ENCODE data around the gene CAVIN2. TPM values are rescaled to one million over a fixed set of nuclear protein-coding genes. Genes with fewer than 3 reads are reported as not detected.
A peak's percentile ranks its signal among the peaks of the same experiment; 100 is the strongest.

CAVIN2 gene
- polyA plus RNA-seq, 1 of the 3 experiments (the other 2 are of a cell fraction), result 1.5 TPM

DNA sequence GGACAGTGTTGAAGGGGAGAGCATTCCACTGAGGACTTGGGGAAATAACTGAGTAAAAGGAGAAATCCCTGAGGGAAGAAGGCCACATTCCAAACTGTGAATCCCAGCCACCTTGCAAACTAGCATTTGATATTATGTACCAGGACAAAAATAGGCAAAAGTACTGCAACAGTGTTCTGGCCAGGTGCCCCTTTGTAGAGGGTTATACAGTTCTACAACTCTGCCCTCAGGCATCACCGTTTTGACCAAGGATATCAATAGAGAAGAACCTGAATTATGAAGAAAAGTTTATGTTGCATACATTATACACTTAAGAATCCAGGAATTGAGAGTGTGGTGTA is 20.6 kb upstream of the CAVIN2 start (continued):
- no peak for TF ChIP-seq JUND (IDR thresholded peaks at IDR 0.05)
- TF ChIP-seq YY1 (IDR thresholded peaks at IDR 0.05; ENCODE audit: low read depth), result no peak
- TF ChIP-seq FOSL2 (IDR thresholded peaks at IDR 0.05; ENCODE audit: borderline replicate concordance, low read depth), result no peak
- TF ChIP-seq, protein P1, sequence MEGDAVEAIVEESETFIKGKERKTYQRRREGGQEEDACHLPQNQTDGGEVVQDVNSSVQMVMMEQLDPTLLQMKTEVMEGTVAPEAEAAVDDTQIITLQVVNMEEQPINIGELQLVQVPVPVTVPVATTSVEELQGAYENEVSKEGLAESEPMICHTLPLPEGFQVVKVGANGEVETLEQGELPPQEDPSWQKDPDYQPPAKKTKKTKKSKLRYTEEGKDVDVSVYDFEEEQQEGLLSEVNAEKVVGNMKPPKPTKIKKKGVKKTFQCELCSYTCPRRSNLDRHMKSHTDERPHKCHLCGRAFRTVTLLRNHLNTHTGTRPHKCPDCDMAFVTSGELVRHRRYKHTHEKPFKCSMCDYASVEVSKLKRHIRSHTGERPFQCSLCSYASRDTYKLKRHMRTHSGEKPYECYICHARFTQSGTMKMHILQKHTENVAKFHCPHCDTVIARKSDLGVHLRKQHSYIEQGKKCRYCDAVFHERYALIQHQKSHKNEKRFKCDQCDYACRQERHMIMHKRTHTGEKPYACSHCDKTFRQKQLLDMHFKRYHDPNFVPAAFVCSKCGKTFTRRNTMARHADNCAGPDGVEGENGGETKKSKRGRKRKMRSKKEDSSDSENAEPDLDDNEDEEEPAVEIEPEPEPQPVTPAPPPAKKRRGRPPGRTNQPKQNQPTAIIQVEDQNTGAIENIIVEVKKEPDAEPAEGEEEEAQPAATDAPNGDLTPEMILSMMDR (IDR thresholded peaks at IDR 0.05), result no peak
- TF ChIP-seq GATA2 (CRISPR knock-in tag; IDR thresholded peaks at IDR 0.05), result no peak
- TF ChIP-seq, protein P2, sequence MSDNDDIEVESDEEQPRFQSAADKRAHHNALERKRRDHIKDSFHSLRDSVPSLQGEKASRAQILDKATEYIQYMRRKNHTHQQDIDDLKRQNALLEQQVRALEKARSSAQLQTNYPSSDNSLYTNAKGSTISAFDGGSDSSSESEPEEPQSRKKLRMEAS (IDR thresholded peaks at IDR 0.05; ENCODE audit: low read depth), result no peak

DNA sequence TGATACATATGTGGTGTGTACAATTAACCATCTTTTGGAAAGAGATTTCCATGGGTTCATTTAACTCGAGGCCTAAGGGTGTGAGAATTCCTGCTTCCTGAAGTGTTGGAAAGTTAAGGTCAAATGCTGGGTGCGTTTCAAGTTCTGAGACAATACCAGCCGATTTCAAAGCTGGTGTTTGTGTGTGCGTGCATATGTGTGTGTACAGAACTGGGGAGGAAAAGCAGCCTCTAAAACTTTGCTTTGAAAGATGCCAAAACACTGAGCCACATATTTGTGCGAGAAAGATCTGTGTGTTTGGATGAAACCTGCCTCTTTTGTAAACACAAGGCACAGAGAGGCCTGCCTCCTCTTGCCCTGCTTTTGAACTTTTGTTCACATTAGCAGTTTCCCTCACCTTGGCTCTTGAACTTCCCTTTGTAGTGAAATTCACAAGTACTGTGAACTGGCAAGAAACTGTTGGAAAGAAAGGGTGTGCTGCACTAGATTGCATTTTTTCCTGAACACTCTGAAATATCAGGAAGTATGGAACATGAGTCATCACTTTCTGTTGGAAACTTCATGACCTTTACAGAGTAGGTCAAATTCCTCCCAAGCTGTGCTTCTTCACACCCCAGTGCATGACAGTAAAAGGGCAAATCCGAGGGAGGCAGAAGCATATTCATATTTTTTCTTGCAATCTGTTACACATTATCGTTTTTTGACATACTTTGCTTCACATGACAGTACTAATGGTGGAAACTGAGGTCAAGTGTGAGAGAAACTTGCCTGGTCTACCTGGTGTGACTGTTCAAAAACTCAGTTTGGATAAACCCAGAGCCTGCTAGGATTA is 20.0 kb upstream of the CAVIN2 start:
- Histone ChIP-seq H3K4me1 (ENCODE audit: control insufficient read depth in 1 of 2, insufficient read depth in 2 of 2, low read depth in 1 of 2, low read length in 1 of 2) (peaks cover 0 to 17% of the 10 kb centered on the region in 2 experiments; a peak in 2 of 4 replicates), H3K27ac (ENCODE audit: low read depth in 2 of 2, low read length in 1 of 2) (peak overlapping the region; percentile 82 to 85), H3F3A (replicated peaks; ENCODE audit: insufficient read depth) (peaks cover 8% of the 10 kb centered on the region), H3K36me3 (replicated peaks in 1 of 2; ENCODE audit: control insufficient read depth in 1 of 2, insufficient read depth in 2 of 2, low read length in 1 of 2) (no peaks in the 10 kb centered on the region), H3K79me2 (ENCODE audit: insufficient read depth) (no peaks in the 10 kb centered on the region), H2AFZ (ENCODE audit: low read depth) (peak overlapping the region; percentile 64; the same call in 1 of the 2 replicates), H4K20me1 (ENCODE audit: insufficient read depth) (no peaks in the 10 kb centered on the region), H3K9me2 (no peaks in the 10 kb centered on the region), H3K9ac (peak overlapping the region; percentile 16; the same call in 1 of the 2 replicates), H3K4me2 (peak overlapping the region; percentile 34; the same call in 1 of the 2 replicates), H3K9me3 (no peaks in the 10 kb centered on the region), H3K27me3 (ENCODE audit: insufficient read depth) (no peaks in the 10 kb centered on the region), H3K4me3 (ENCODE audit: low read depth in 2 of 2, low read length in 1 of 2) (no peak overlapping the region)
- WGBS (ENCODE audit: low lambda C conversion rate), result 33% methylated on average over 7 of the region's 7 CpGs
- ChIA-PET POLR2A (no interaction called here), CTCF (interaction anchor here (1.0 kb wide), 1 partner anchor 296 kb away, joined by 4 read pairs; no protein-coding TSS in a partner anchor)
- DNase-seq, result no peak
- TF ChIP-seq, protein P1 (IDR thresholded peaks at IDR 0.05), result no peak
- TF ChIP-seq, protein P3, sequence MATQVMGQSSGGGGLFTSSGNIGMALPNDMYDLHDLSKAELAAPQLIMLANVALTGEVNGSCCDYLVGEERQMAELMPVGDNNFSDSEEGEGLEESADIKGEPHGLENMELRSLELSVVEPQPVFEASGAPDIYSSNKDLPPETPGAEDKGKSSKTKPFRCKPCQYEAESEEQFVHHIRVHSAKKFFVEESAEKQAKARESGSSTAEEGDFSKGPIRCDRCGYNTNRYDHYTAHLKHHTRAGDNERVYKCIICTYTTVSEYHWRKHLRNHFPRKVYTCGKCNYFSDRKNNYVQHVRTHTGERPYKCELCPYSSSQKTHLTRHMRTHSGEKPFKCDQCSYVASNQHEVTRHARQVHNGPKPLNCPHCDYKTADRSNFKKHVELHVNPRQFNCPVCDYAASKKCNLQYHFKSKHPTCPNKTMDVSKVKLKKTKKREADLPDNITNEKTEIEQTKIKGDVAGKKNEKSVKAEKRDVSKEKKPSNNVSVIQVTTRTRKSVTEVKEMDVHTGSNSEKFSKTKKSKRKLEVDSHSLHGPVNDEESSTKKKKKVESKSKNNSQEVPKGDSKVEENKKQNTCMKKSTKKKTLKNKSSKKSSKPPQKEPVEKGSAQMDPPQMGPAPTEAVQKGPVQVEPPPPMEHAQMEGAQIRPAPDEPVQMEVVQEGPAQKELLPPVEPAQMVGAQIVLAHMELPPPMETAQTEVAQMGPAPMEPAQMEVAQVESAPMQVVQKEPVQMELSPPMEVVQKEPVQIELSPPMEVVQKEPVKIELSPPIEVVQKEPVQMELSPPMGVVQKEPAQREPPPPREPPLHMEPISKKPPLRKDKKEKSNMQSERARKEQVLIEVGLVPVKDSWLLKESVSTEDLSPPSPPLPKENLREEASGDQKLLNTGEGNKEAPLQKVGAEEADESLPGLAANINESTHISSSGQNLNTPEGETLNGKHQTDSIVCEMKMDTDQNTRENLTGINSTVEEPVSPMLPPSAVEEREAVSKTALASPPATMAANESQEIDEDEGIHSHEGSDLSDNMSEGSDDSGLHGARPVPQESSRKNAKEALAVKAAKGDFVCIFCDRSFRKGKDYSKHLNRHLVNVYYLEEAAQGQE (IDR thresholded peaks at IDR 0.05; ENCODE audit: low read depth, low read length), result 0 out of 2 replicates have a peak, but pooled peaks have one; percentile 29
- TF ChIP-seq NRF1 (IDR thresholded peaks at IDR 0.05; ENCODE audit: low read depth, low read length) (no peak), EZH2phosphoT487 (IDR thresholded peaks at IDR 0.05; ENCODE audit: borderline replicate concordance, low read depth) (no peak), SMC3 (IDR thresholded peaks at IDR 0.05; ENCODE audit: low read depth, low read length) (no peak), TEAD4 (IDR thresholded peaks at IDR 0.05; ENCODE audit: borderline replicate concordance, insufficient read depth) (peak; percentile 90), MXI1 (IDR thresholded peaks at IDR 0.05; ENCODE audit: low read depth, low read length) (no peak), RFX5 (IDR thresholded peaks at IDR 0.05; ENCODE audit: low read length) (no peak), YY1 (IDR thresholded peaks at IDR 0.05; ENCODE audit: low read depth) (no peak), RXRA (IDR thresholded peaks at IDR 0.05; ENCODE audit: borderline replicate concordance, low read depth) (peak; percentile 98), GATA2 (CRISPR knock-in tag; IDR thresholded peaks at IDR 0.05) (no peak)
- TF ChIP-seq, protein P4, sequence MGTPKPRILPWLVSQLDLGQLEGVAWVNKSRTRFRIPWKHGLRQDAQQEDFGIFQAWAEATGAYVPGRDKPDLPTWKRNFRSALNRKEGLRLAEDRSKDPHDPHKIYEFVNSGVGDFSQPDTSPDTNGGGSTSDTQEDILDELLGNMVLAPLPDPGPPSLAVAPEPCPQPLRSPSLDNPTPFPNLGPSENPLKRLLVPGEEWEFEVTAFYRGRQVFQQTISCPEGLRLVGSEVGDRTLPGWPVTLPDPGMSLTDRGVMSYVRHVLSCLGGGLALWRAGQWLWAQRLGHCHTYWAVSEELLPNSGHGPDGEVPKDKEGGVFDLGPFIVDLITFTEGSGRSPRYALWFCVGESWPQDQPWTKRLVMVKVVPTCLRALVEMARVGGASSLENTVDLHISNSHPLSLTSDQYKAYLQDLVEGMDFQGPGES (IDR thresholded peaks at IDR 0.05; ENCODE audit: low read depth, low read length), result no peak
- TF ChIP-seq, protein P5, sequence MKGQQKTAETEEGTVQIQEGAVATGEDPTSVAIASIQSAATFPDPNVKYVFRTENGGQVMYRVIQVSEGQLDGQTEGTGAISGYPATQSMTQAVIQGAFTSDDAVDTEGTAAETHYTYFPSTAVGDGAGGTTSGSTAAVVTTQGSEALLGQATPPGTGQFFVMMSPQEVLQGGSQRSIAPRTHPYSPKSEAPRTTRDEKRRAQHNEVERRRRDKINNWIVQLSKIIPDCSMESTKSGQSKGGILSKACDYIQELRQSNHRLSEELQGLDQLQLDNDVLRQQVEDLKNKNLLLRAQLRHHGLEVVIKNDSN (IDR thresholded peaks at IDR 0.05; ENCODE audit: borderline replicate concordance, low read depth), result no peak

Measured in SK-N-SH (cell line).